Measurements from ENCODE around the gene POLRMT. TPM values are rescaled to one million over a fixed set of nuclear protein-coding genes. Genes with fewer than 3 reads are reported as not detected.
A peak's percentile ranks its signal among the peaks of the same experiment; 100 is the strongest.
"Not testable (repeated sequence)": the region's sequence is repeated elsewhere in the genome, so short reads cannot be mapped to it uniquely, and the experiment has no call there.

POLRMT gene
- polyA plus RNA-seq, 4 donors, result 37.1 to 65.9 (median 53.1) TPM

GRCh38 chr19:616062-616700, 17.2 kb downstream of the POLRMT start:
- DNase-seq (ENCODE audit: low read depth in 4 of 4, low spot score in 3 of 4), result no peak

DNA sequence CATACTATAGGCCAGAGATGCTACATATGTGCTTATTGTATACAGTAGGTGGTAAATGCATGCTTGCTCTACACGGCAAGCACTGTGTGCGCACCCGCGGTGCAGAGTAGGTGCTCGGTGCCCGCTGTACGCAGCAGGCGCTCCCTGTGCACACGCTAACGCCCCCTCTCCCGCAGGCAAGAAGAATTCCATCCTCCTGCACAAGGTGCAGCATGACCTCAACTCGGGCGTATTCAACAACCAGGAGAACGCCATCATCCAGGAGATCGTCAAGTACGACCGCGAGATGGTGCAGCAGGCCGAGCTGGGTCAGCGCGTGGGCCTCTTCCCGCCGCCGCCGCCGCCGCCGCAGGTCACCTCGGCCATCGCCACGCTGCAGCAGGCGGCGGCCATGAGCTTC, 17.7 kb downstream of the POLRMT start:
- no peak for DNase-seq (ENCODE audit: low read depth in 4 of 4, low spot score in 3 of 4)

- no peak for DNase-seq (ENCODE audit: low read depth in 4 of 4, low spot score in 3 of 4)
These were observed 19.4 kb downstream of the POLRMT start for GRCh38 chr19:613732-614567.

DNA sequence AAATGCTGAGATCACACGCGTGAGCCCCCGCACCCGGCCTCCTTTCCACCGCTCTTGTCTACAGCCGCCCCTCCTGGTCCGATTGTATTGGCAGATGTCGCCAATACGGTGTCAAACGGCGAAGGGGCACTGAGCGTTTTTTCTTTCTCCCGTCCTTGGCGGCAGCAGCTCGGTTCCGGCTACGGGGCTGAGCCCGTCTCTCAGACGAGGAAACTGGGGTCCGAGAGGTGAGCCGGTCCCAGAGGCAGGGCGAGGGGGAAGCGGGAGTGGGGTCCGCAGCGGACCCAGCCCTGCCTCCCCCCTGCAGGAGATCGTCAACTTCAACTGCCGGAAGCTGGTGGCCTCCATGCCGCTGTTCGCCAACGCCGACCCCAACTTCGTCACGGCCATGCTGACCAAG, 20.4 kb downstream of the POLRMT start:
- no peak for DNase-seq (ENCODE audit: low read depth in 4 of 4, low spot score in 3 of 4)

DNA sequence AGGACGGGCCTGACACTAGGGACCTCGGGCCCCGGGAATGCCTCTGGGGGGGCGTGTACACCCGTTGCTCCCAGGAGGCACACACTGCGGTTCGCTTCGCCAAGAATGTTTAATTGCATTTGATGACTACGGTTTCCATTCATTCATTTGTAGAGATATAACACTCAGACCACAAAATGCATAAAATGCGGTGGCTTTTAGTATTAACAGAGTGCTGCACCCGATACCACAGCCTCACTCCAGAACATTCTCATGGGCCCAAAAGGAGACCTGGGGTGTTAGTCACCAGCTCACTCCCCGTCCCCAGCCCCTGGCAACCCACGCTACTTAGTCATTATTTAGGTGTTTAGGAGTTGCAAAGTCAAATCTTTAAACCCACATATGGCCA, 21.9 kb downstream of the POLRMT start:
- DNase-seq (ENCODE audit: low read depth in 4 of 4, low spot score in 3 of 4), result no peak

- peak in 1 of 4 donors; percentile 38 for DNase-seq (ENCODE audit: low read depth in 4 of 4, low spot score in 3 of 4)
These were observed 22.4 kb downstream of the POLRMT start for GRCh38 chr19:610801-611480.

- DNase-seq (ENCODE audit: low read depth in 4 of 4, low spot score in 3 of 4), result no peak
These were observed 23.1 kb downstream of the POLRMT start for GRCh38 chr19:610071-610800.

DNA sequence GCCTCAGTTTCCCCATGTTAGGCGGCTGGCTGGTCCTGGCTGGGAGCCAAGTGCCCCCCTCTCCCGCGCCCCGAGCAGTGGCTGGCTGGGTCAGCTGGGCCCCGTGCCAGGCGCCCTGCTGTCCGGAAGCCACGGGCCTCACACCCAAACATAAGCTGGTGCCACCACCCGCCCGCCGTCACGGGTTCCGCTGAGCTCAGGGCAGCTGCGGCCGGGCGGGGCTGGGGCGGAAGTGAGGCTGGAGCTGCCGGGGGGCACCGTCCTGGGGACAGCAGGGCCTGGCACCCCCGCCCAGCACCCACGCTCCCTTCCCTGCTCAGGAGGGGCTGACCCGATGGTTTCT, 24.4 kb downstream of the POLRMT start:
- no peak for DNase-seq (ENCODE audit: low read depth in 4 of 4, low spot score in 3 of 4)

DNA sequence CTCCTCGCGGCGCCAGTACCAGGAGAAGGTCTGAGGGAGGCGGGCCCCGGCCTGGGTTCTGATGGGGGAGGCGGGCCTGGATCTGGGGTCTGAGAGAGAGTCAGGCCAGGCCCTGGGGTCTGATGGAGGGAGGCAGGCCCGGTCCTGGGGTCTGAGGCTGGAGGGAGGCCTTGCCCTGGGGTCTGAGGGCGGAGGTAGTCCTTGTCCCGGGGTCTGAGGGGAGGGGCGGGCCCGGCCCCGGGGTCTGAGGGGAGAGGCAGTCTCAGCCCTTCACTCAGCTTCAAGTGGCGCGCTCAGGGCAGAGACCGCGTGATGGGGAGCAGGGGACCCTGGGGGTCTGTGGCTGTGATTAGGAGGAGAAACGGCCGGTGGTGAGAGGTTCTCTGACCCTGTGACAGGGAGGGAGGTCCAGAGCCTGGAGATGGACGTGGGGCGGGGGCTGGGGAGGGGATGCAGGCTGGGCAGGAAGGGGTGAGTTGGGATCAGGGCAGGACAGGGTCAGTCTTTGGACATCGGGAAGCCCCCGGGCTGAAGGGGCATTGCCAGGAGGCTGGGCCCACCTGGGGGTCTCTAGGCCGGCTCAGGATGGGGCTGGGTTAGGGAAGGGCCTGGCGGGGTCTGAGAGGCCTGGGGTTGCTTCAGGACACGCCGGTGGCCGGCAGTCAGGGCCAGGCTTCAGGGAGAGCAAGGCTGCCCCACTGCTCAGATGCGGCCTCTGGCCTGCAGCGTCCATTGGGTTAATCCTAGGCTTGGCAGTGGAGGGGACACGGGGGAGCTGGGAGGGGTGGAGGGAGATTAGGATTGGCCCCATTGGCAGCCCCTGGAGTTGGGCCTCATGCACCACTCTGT, 25.0 kb downstream of the POLRMT start:
- DNase-seq (ENCODE audit: low read depth in 4 of 4, low spot score in 3 of 4), result no peak

- DNase-seq (ENCODE audit: low read depth in 4 of 4, low spot score in 3 of 4), result no peak
These were observed 25.8 kb downstream of the POLRMT start for GRCh38 chr19:607301-608154.

GRCh38 chr19:605061-605971, 28.0 kb downstream of the POLRMT start:
- not testable (repeated sequence) for DNase-seq (ENCODE audit: low read depth in 4 of 4, low spot score in 3 of 4)

- DNase-seq (ENCODE audit: low read depth in 4 of 4, low spot score in 3 of 4), result no peak
These were observed 29.0 kb downstream of the POLRMT start for GRCh38 chr19:604355-604754.

DNA sequence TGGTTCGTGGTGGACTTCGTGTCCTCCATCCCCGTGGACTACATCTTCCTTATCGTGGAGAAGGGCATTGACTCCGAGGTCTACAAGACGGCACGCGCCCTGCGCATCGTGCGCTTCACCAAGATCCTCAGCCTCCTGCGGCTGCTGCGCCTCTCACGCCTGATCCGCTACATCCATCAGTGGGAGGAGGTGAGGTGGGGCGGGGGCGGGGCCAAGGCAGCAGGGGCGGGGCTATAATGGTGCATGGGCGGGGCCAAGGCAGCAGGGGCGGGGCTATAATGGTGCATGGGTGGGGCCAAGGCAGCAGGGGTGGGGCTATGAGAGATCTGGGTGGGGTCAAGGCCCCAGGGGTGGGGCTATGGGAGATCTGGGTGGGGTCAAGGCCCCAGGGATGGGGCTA, 29.6 kb downstream of the POLRMT start:
- not testable (repeated sequence) for DNase-seq (ENCODE audit: low read depth in 4 of 4, low spot score in 3 of 4)

GRCh38 chr19:603302-603639, 30.1 kb downstream of the POLRMT start:
- not testable (repeated sequence) for DNase-seq (ENCODE audit: low read depth in 4 of 4, low spot score in 3 of 4)

DNA sequence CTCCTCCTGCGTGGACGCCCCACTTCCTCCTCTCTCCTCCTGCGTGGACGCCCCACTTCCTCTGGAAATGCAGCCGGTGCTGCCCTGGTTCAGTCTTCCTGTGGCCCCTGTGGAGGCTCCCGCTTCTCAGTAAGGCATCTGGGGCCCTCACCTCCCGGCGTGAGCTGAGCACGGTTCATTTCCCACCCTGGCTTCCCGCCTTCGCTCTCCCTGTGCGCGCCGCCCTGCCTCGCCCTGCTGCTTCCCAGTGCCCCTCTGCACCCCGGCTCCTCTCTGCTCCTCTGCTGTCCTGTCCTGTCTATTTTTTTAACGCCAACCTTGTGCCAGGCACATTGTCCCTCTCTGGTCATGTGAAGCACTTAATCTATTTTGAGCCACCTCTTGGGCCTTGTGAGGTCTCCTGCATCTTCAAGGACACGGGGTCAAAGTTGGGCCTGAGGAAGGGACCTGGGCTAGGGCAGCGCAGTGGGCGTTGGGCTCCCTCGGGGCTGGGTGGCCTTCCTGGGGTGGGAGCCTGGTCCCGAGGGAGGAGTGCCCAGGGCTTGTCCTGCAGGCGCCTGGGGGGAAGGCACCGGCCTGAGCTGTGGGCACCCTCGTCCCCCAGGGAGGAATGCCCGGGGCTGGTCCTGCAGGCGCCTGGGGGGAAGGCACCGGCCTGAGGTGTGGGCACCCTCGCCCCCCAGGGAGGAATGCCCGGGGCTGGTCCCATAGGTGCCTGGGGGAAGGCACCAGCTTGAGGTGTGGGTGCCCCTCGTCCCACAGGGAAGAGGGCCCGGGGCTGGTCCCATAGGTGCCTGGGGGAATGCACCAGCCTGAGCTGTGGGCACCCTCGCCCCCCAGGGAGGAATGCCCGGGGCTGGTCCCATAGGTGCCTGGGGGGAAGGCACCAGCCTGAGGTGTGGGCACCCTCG, 30.7 kb downstream of the POLRMT start:
- DNase-seq (ENCODE audit: low read depth in 4 of 4, low spot score in 3 of 4), result no peak

- no peak for DNase-seq (ENCODE audit: low read depth in 4 of 4, low spot score in 3 of 4)
These were observed 31.5 kb downstream of the POLRMT start for GRCh38 chr19:601790-602189.

- DNase-seq (ENCODE audit: low read depth in 4 of 4, low spot score in 3 of 4), result no peak
These were observed 32.0 kb downstream of the POLRMT start for GRCh38 chr19:601310-601709.
